HPDE6-E6E7 (cell line): Measurements from ENCODE around the gene PPIG.
"Not testable (repeated sequence)": the region's sequence is repeated elsewhere in the genome, so short reads cannot be mapped to it uniquely, and the experiment has no call there.

ENCODE experiments used
- DNase-seq: peaks from one replicate; pipeline ENCODE4 v3.0.0; 2011; ENCODE audit warnings: missing footprints; ENCODE audit errors: extremely low spot score

PPIG gene

GRCh38 chr2:169663247-169663646 is 79.1 kb downstream of the PPIG start:
- no peak for DNase-seq

GRCh38 chr2:169664600-169664977 is 80.4 kb downstream of the PPIG start:
- DNase-seq: no peak

DNA sequence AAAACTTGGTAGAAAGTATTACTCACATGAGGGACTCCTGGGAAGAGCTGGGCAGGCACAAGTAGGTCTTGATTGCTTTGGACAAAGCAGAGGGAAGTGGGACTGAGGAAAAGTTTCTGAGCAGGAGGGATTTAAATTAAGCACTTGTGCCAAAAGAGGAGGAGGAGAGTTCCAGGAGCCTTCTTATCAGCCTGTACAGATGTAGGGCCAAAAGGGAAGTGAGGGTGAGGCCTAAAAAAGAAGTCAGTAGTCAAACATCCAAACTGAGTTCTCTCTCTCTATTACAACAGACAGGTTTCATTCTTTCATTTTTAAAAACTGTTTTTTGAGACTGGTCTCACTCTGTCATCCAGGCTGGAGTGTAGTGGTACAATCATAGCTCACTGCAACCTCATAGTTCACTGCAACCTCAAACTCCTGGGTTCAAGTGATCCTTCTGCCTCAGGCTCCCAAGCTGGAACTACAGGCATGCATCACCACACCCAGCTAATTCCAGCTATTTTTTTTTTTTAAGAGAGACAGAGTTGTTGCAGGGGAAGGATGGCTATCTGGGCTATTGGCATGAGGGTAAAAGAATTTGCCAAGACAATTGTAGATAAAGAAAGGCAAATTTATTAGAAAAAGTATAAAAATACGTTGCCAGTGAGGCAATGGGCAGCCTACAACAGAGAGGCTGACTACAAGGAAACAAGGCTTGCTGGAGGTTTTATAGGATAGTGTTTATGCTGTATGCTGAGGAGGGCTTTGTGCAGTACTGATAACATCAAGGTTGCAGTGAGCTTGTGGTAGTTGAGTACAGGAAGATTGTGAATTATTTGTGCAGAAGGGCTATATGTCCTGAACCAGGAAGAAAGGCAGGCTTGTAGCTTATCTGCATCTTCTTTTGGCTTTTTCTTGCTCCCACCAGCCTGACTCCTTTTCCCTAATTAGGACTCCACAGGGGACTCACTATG is 81.1 kb downstream of the PPIG start:
- no peak for DNase-seq

DNA sequence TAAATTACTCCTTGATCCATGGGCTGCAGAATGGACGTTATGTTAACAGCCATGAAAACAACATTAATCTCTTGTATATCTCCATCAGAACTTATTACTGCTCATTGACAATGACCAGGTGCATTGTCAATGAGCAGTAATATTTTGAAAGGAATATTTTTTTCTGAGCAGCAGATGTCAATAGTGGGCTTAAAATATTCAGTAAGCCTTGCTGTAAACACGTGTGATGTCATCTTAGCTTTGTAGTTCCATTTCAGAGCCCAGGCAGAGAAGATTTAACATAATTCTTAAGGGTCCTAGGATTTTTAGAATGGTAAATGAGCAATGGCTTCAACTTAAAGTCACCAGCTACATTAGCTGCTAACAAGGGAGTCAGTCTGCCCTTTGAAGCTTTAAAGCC is 83.4 kb downstream of the PPIG start:
- DNase-seq: no peak

DNA sequence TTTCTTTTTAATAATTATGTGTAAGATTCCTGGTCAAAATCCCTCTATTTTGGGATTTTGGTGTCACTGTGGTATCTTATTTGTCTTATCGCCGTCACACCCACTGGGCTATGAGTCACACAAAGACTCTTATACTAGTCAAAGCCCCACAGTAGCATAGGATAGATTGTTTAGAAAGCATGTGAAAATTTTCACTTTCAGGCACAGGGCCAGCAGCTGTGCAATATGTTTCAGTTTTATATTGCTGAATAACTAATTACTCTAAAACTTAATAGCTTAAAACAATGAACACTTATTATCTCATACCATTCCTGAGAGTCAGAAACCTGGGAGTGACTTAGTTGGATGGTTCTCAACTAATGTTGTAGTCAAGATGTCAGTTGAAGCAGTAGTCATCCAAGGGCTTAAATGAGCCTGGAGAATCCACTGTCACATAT is 86.1 kb downstream of the PPIG start:
- DNase-seq: no peak

GRCh38 chr2:169670937-169671336 is 86.8 kb downstream of the PPIG start:
- DNase-seq: no peak

DNA sequence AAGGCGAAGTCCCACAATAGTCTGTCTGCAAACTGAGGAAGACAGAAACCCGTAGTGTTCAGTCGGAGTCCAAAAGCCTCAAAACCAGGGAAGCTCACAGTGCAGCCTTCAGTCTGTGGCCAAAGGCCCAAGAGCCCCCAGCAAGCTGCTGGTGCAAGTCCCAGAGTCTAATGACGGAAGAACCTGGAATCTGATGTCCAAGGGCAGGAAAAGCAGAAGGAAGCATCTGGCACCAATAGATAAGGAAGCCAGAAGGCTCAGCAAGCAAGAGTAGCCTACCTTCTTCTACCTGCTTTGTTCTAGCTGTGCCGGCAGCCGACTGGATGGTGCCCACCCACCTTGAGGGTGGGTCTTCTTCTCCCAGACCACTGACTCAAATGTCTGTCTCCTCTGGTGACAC is 88.3 kb downstream of the PPIG start:
- no peak for DNase-seq

- peak; percentile 31 for DNase-seq
Measured at GRCh38 chr2:169673106-169673505, 89.0 kb downstream of the PPIG start.

GRCh38 chr2:169673921-169674320 is 89.8 kb downstream of the PPIG start:
- no peak for DNase-seq

- DNase-seq: no peak
Measured at GRCh38 chr2:169676357-169676756, 92.2 kb downstream of the PPIG start.

GRCh38 chr2:169676850-169677249 is 92.7 kb downstream of the PPIG start:
- DNase-seq: no peak

GRCh38 chr2:169683054-169683424 is 98.9 kb downstream of the PPIG start:
- DNase-seq: no peak

DNA sequence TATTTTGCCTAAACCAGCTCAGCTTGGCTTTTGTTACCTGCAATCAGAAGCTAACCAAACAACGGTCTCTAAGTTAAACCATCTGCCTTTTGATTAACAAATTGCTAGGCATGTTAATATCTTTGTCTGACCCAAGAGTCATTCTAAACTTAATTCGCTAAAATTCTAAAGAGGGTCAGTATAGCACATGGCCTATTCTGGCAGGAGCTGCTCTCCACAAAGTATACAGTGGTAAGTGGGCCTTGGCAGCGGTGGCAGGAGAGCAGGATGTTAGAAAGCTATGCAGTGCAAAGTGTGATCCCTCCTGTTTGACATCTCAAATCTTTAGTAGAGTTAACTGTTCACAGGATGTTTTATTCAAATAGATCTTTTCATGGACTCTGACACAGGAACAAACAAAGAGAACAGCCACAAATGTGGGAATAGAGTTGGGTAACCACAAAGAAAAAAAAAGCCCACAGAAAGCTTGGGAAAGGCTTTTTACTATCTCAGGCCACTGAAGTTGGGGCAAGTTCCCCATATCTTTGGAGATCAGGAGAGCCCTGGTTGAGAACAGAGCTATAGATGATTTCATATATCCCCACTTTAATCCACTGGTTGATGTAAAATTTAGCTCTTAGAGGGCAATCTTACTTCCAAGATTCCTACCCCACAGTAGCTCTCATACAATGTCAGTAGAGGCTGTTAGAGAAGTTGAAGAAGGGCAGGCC is 99.4 kb downstream of the PPIG start:
- DNase-seq: no peak

DNA sequence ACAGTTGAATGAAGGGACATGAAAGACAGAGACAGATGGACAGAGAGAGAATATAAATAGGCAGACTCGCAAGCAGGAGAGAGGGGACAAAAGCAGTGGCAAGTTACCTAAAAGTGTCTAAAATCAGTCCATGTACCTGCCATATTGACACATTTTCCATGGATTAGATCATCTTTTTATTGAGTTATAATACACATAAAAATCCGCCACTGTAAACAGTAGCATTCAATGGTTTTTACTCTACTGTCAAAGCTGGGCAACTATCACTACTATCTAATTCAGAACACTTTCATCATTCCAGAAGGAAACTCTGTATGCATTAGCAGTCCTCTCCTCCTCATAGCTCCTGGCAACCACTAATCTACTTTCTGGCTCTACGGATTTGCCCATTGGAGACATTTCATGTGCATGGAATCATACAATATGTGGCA is 100.0 kb downstream of the PPIG start:
- DNase-seq: no peak

- DNase-seq: not testable (repeated sequence)
Measured at GRCh38 chr2:169684712-169685111, 100.6 kb downstream of the PPIG start.

GRCh38 chr2:169686825-169687224 is 102.7 kb downstream of the PPIG start:
- DNase-seq: not testable (repeated sequence)

- DNase-seq: not testable (repeated sequence)
Measured at GRCh38 chr2:169687943-169688342, 103.8 kb downstream of the PPIG start.

DNA sequence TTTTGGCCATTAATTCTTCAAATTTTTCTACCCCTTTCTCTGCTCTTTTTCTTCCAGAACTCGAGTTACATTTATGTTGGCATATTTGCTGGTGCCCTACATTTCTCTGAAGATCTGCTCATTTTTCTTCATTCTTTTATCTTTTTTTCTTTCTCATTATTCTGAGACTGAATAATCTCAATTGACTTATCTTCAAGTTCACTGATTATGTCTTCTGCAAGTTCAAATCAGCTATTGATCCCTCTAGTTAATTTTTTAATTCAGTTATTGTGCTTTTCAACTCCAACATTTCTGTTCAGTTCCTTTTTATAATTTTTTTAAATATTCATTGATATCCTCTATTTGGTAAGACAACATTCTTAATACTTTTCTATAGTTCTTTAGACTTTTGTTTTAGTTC is 106.8 kb downstream of the PPIG start:
- no peak for DNase-seq
